Glomerular visceral epithelial cell (primary cell): ENCODE results near the gene RSKR.
"Not testable (repeated sequence)": the region's sequence is repeated elsewhere in the genome, so short reads cannot be mapped to it uniquely, and the experiment has no call there.

ENCODE experiments used
- DNase-seq: peaks from one replicate; pipeline ENCODE4 v3.0.0-alpha.2; 2016; ENCODE audit errors: extremely low spot score

Gene RSKR

DNA sequence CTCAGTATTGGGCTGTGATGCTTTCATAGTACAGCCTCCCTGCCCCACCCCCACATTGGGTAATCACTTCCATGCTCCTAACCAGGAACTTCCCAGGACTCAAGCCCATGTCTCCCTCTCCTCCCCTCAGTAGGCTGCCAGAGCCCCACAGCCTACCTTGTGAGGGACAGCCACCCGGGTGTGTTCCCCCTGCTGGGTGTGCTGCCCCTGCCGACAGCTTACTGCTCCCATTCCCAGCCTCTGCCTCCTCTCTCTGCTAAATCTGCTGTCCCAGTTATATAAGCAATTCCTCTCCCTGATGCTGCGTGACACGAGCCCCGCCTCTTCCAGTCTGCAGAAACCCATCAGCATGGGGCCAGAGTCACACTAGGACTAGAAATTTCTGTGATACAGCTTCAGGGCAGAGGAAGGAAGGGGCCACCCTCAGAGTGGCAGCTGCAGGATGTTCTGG lies at the start of gene RSKR:
Gene RSKR, minus strand, starts transcription at position 255 of the 451 bp plus-strand sequence. Its CDS starts 24 bp downstream, at position 231.
- no peak for DNase-seq

DNA sequence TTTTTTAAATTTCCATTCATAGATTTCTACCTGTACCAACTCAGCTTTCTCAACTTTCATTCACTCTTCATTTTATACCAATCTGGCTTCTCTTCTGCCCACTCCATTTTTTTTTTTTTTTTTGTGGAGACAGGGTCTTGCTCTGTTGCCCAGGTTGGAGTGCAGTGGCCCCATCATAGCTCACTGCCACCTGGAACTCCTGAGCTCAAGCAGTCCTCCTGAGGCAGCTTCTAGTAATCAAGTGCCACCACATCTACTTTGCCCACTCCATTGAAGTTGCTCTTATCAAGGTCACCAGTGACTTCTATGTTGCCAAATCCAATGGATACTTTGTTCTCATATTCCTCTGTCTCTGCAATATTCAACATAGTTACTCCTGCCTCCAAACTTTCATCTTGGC lies 49.7 kb upstream of the RSKR start:
- no peak for DNase-seq

- DNase-seq, result no peak
Observed at GRCh38 chr17:28662527-28662829, 48.5 kb upstream of the RSKR start.

- peak; percentile 82 for DNase-seq
Observed at GRCh38 chr17:28661635-28662526, 47.9 kb upstream of the RSKR start, which contains the start of the genes SDF2 and SUPT6H. Gene SDF2, minus strand, starts transcription at chr17:28661906. Its CDS starts 30 bp downstream, at chr17:28661876. Gene SUPT6H, plus strand, starts transcription at chr17:28662205. Its CDS starts 11,197 bp downstream, at chr17:28673402.

DNA sequence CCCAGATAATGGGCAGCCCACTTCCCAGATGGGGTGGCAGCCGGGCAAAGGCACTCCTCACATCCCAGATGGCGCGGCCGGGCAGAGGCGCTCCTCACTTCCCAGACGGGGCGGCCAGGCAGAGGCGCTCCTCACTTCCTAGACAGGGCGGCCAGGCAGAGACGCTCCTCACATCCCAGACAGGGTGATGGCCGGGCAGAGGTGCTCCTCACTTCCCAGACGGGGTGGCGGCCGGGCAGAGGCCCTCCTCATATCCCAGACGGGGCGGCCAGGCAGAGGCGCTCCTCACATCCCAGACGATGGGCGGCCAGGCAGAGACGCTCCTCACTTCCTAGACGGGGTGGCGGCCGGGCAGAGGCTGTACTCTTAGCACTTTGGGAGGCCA lies 45.5 kb upstream of the RSKR start:
- not testable (repeated sequence) for DNase-seq

DNA sequence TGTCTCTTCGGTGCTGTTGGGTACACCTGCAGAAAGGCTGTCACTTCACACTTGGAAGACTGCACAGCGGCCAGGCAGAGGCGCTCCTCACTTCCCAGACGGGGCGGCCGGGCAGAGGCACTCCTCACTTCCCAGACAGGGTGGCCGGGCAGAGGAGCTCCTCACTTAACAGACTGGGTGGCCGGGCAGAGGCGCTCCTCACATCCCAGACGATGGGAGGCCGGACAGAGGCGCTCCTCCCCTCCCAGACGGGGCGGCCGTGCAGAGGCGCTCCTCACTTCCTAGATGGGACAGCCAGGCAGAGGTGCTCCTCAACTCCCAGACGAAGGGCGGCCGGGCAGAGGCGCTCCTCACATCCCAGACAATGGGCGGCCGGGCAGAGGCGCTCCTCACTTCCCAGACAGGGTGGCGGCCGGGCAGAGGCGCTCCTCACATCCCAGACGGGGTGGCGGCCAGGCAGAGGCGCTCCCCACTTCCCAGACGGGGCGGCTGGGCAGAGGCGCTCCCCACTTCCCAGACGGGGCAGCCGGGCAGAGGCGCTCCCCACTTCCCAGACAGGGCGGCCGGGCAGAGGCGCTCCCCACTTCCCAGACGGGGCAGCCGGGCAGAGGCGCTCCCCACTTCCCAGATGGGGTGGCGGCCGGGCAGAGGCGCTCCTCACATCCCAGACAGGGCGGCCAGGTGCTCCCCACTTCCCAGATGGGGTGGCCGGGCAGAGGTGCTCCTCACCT lies 44.9 kb upstream of the RSKR start:
- DNase-seq, result not testable (repeated sequence)

DNA sequence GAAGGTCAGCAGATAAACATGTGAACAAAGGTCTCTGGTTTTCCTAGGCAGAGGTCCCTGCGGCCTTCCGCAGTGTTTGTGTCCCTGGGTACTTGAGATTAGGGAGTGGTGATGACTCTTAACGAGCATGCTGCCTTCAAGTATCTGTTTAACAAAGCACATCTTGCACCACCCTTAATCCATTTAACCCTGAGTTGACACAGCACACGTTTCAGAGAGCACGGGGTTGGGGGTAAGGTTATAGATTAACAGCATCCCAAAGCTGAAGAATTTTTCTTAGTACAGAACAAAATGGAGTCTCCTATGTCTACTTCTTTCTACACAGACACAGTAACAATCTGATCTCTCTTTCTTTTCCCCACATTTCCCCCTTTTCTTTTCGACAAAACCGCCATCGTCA lies 44.4 kb upstream of the RSKR start:
- not testable (repeated sequence) for DNase-seq

DNA sequence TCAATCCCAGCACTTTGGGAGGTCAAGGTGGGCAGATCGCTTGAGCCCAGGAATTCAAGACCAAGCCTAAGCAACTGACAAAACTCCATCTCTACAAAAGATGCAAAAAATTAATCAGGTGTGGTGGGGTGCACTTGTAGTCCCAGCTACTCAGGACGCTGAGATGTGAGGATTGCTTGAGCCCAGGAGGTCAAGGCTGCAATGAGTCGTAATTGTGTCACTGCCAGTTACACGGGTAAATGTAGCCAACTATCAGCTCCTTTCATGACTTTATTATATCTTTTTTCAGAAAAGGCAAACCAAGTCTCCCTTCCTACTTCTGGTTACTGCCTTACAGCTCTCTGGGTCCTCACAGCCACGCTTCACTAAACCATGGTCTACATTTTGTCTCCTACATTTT lies 43.8 kb upstream of the RSKR start:
- DNase-seq, result peak; percentile 12

GRCh38 chr17:28655160-28655559 lies 41.2 kb upstream of the RSKR start:
- DNase-seq, result no peak

DNA sequence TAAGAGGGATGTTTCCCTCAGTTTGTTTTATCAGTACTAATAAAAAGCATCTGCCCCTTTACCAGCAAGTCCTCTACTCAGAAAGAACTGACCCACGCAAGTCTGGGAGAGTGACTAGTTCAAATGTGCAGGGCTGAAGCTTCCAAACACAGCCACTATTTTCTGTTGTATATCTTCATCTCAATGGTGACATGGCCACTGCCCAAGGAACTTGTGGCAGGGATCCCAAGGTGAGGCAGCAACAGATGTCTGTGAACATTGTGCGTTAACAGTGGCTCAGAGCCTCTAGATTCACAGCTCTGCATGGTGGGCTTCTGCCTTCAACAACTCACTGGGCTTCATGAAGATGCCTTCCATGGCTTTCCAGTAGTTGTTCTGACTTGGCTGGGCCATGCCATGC lies 34.7 kb upstream of the RSKR start:
- DNase-seq, result no peak

- DNase-seq, result no peak
Observed at GRCh38 chr17:28646039-28646754, 32.2 kb upstream of the RSKR start.

DNA sequence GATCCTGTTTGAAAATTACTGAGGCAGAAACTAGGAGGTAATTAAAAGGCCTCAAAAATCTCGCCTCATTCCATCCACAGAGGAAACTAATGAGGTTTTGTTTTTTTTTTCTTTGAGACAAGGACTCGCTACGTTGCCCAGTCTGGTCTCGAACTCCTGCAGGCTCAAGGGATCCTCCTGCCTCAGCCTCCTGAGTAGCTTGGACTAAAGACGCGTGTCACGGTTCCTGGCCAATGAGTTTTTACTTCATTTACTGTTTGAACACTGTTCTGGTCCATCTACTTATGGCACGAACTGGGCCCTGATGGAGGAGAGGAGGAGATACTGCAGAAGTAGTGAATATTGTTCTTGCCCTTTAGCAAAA lies 31.6 kb upstream of the RSKR start:
- DNase-seq, result no peak

- peak; percentile 96 for DNase-seq
Observed at GRCh38 chr17:28644787-28645575, 31.0 kb upstream of the RSKR start, which contains the start of gene BLTP2. Gene BLTP2, minus strand, starts transcription at chr17:28645158. Its CDS starts 102 bp downstream, at chr17:28645056.

GRCh38 chr17:28643983-28644786 lies 30.2 kb upstream of the RSKR start:
- DNase-seq, result peak; percentile 59

GRCh38 chr17:28641579-28641978 lies 27.6 kb upstream of the RSKR start:
- no peak for DNase-seq

- DNase-seq, result no peak
Observed at GRCh38 chr17:28635506-28635905, 21.5 kb upstream of the RSKR start.

GRCh38 chr17:28634206-28634865 lies 20.4 kb upstream of the RSKR start:
- no peak for DNase-seq

DNA sequence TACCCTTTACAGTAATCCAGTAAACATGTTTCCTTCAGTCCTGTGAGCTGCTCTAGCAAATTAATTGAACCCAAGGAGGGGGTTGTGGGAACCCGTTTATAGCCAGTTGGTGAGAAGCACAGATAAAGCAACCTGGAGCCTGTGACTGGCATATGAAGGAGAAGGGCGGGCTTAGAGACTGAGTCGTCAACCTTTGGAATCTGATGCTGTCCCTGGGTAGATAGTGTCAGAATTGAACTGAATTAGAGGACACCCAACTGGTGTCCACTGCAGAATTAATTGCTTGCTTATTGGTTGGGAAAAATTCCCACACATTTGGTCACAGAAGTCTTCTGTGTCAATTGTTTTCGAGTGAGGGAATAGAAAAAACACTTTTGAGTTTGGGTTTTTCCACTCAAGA lies 12.8 kb upstream of the RSKR start:
- no peak for DNase-seq

- no peak for DNase-seq
Observed at GRCh38 chr17:28624148-28624547, 10.2 kb upstream of the RSKR start.

- no peak for DNase-seq
Observed at GRCh38 chr17:28623696-28624095, 9.7 kb upstream of the RSKR start.
